Neural cell (in vitro differentiated cells): Measurements from ENCODE around the gene RWDD2A. TPM values are rescaled to one million over a fixed set of nuclear protein-coding genes. Genes with fewer than 3 reads are reported as not detected.

ENCODE experiments used
- polyA plus RNA-seq: library from polyadenylated mRNA; depleted of rRNA; stranded (reverse); fragments of >200 nt; gene quantifications from 2 replicates; pipeline ENCODE4 v1.2.3, GENCODE V29; 2014

The RWDD2A gene
- polyA plus RNA-seq, 1 donor from 2014 or later, result 6.6 TPM

Other genes with a start within 250 kb of the RWDD2A start
- gene UBE3D, start 127.5 kb upstream of the RWDD2A start, polyA plus RNA-seq, result 11.6 and 13.7 TPM in 2 replicates
- 97.6 and 100 TPM in 2 replicates for gene DOP1A, start 125.7 kb upstream of the RWDD2A start, polyA plus RNA-seq
- gene PGM3, start 92 bp upstream of the RWDD2A start, polyA plus RNA-seq, result 30.6 and 198 TPM in 2 replicates
- 0.09 TPM in 1 of 2 replicates, not detected in the other for gene ME1, start 237.7 kb downstream of the RWDD2A start, polyA plus RNA-seq